Stimulated activated CD4-positive, alpha-beta T cell treated with anti-CD3 and anti-CD28 coated beads, TNF-alpha, amount 100 ng/mL, for 24 hours (primary cell): ENCODE measurements around the gene REV3L.
"Not testable (repeated sequence)": the region's sequence is repeated elsewhere in the genome, so short reads cannot be mapped to it uniquely, and the experiment has no call there.

ENCODE experiments used
- DNase-seq, 3 experiments: peaks; one replicate each; pipeline ENCODE4 v3.0.0-alpha.2; 2020; ENCODE audit warnings: low read depth in 3 of 3

Gene REV3L

GRCh38 chr6:111492499-111492898 lies 9.5 kb upstream of the REV3L start:
- no peak for DNase-seq

GRCh38 chr6:111490067-111490466 lies 7.0 kb upstream of the REV3L start:
- DNase-seq: no peak

DNA sequence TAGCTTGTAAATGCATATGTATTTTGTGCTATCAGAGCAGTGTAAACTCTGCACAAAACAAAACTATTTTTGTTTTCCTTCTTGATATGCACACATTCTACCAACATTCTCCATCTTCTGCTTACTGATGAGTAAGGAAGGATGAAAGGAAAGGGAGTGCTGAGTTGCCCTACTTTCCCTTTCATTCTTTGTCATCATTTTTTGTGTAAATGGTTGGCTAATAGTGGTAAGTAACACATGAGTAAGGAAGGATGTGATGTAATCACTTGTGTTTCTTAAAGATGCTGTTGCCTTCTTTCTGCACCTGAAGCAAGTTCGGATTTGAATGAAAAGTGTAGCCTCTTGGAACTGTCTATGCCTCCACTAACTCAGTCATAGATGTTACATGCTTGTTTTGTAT lies 4.6 kb upstream of the REV3L start:
- no peak for DNase-seq

DNA sequence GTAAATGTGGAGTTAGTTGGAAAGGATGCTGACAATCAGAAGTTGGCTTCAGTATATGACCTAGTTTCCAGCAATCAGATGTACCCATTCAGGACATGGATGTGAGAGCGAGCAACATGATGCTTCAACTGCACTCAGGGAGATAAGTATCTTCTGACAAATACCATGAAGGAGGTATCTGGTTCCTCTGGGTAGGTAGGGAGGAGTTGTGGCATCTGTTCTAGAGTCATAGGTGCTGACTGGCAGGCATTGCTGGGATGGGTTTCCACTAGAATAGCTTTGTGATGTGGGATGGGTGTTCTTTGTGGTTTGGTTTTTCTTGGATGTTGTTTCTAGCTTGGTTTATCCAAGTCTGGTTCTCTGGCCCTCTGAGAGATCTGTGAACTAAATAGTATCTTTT lies 3.9 kb upstream of the REV3L start:
- DNase-seq: no peak

- no peak for DNase-seq
These were observed 3.5 kb upstream of the REV3L start for GRCh38 chr6:111486475-111486874.

DNA sequence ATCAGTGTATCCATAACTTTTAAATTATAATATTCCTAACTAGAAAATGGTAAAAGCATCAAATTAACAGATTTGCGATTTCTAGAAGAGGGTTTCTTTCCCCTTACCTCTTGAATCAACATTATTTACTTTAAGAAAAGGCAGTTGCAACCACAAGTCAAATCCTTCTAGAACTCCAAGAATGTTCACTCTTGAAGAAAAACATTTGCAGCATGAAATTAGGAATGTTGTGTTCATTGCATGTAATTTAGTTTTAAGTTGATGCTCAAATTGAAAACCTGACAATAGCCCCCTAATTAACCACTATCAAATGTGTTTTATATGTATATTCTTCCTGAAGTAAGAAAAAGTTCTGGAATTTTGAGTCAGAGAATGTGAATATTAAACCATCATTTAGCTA lies 2.3 kb upstream of the REV3L start:
- no peak for DNase-seq

GRCh38 chr6:111484633-111484930 lies 1.6 kb upstream of the REV3L start:
- DNase-seq: no peak

DNA sequence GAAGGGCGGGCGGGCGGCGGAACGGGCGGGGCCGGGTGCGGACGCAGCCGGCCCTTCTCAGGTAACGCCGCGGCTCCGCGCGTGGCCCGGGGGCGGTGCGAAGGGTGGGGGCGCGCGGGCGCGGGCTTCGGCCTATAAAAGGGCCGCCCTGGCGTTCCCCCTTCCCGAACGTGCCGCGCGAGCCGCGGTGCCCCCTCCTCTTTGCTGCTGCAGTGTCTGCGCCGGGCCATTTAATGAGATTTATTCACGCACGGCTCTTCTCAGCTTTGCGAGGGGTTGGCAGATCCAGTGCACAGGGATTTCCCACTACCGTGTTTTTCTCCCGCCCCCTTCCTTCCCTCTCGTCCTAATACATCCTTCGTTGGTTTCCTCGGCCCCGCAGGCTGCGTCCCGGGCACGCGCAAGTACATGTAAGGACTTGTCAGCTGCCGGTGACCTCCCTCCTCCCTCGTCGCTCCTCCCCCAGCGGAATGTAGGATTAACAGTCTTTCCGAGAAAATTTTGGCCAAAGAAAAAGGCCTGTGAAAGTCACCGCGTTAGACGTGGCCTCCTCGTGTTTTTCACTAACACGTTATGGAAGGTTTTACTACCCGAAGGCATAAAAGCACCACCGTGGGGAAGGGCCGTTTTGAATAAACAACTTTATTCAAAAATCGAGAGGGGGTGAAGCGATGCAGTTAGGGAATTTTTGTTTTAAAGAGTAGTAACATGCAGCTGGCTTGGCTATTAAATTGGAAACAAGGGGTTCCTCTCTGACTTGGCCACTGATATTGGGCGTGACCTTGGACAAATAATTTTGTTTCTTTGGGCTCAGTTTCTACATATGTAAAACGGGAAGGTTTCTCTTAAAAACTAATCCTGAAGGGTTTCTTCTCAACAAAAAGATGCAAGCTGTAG lies 966 bp upstream of the REV3L start:
- DNase-seq: peak; percentile 64 to 84 (median 65)

- DNase-seq: peak; percentile 14 to 32 (median 17)
These were observed 645 bp downstream of the REV3L start for GRCh38 chr6:111482188-111482958.

GRCh38 chr6:111481836-111482187 lies 1.2 kb downstream of the REV3L start:
- DNase-seq: no peak

- DNase-seq: no peak
These were observed 1.8 kb downstream of the REV3L start for GRCh38 chr6:111480988-111481822.

GRCh38 chr6:111478749-111479148 lies 4.3 kb downstream of the REV3L start:
- no peak for DNase-seq

- DNase-seq: no peak
These were observed 4.9 kb downstream of the REV3L start for GRCh38 chr6:111478064-111478476.

DNA sequence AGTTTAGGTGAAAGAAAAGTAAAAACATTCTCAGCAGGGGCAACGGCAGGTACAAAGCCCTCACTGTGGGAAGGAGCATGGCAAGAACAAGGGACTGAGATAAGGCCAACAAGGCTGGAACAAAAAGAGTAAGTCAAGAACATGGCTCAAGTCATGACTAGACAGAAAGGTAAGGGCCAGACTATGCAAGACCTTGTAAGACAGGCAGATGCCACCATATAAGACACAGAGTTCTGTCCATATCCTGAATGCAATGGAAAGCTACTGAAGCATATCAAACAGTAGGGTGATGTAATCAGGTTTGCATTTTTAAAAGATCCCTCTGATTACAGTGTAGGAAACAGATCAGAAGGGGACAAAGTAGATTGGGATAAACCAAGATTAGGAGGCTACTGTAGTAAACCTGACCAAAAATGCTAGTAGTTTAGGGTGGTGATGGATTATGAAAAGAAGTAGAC lies 5.5 kb downstream of the REV3L start:
- no peak for DNase-seq

DNA sequence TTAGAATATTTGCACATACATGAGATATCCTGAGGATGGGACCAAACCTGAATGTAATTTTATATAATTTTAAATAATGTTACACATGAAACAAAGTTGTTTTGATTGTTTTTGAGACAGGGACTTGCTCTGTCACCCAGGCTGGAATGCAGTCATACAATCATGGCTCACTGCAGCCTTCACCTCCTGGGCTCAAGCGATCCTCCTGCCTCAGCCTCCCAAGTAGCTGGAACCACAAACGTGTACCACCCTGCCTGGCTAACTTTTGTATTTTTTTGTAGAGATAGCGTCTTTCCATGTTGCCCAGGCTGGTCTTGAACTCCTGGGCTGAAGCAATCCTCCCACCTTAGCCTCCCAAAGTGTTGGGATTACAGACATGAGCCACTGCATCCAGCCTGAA lies 7.0 kb downstream of the REV3L start:
- DNase-seq: not testable (repeated sequence)

DNA sequence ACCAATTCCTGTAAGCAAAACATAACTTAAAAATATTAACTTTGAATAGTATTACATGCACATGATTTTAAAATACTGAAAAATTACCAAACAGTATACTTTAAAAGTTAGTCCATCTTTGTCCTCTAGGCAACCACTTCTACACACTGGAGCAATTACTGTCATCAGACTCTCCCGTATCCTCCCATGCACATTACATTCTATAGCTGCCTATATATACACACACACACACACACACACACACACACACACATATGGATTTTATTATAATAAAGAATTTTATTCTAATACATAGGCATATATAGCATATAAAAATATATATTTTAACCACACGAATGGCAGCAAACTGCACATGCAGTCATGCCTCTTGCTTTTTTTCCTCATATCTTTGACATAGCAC lies 8.2 kb downstream of the REV3L start:
- DNase-seq: no peak

GRCh38 chr6:111474106-111474505 lies 8.9 kb downstream of the REV3L start:
- DNase-seq: no peak

DNA sequence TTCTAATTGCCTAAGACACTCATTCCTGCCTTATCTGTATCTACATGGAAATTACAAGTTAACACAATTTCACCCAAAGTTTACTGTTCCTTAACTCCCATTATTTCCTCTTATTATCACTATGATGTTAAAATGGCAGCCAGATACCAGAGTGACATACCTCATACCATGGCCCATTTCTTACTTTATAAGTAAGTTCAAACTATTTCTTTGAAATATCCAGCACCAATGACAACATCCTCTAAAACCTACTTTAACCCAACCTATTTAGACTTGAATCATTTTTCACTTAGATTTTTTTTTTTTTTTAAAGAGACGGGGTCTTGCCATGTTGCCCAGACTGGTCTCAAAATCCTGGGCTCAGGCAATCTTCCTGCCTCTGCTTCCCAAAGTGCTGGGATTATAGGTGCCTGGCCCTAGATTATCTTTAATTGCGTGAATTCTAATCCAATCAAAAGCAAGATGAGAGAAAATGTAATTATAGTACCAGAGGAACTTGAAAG lies 10.0 kb downstream of the REV3L start:
- no peak for DNase-seq

DNA sequence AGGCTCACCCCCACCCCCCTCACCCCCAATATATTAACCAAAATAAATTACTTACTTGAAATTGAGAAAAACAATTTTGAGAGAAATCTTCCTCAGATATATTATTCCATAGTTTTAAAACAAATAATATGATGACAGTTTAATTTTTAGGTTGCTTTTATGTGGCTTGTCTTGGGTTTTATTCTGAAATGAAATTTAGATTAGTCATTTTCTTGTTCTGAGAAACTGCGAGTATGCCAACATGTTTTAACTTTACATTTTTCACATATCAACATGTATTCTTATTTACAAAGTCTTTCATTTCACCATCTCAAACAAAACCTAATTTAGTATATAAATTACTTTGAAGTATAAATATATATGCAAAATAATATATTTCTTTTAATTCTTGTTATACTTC lies 11.1 kb downstream of the REV3L start:
- no peak for DNase-seq

- no peak for DNase-seq
These were observed 11.5 kb downstream of the REV3L start for GRCh38 chr6:111471533-111471932.

DNA sequence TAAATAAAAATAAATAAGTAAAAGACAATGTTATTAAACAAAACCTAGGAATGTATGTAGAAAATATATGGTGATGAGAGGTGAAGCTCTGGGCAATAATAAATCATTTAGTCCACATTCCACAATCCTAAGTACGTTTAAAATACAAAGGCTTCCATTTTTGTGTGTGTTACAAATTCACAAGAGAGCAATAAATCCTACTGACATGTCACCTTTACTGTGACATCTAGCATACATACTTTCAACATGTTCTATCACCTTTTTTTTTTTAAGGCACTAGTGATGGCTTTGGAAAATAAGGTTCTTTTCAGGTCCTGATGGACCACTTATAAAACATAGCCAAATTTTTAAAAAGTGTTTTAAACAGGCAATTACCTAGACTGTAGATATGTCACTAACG lies 12.0 kb downstream of the REV3L start:
- no peak for DNase-seq

- DNase-seq: no peak
These were observed 13.5 kb downstream of the REV3L start for GRCh38 chr6:111469543-111469942.
